ENCODE results near the gene CITED2. TPM values are rescaled to one million over a fixed set of nuclear protein-coding genes. Genes with fewer than 3 reads are reported as not detected.

The CITED2 gene
- total RNA-seq, 3 donors from 2014 or later (not counting 1 experiment from before 2014, with no cell fraction given) = 89.8 to 152 (median 112) TPM

DNA sequence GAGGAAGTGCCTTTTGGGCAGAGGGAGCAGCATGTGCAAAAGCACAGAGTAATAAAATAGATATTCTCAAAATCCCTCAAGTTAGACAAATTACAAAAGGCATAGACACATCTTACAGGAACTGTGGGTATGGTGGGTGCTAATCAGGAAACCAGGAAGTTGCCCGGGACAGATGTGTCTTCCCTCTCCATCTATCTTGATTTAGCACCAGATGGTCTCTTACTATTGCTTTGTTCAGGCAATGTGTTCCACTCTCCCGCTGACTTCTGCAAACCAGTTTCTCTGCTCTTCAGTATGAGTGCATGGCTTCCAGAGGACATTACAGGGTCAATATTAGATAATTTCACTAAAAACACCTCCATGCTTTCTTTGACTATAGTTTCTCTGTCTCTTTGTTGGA is 13.2 kb downstream of the CITED2 start:
- 26% methylated on average over 2 of the region's 2 CpGs for WGBS (ENCODE audit: insufficient coverage)
- peak overlapping the region in 1 of 2 donors; percentile 64 for H3K27ac Mint-ChIP-seq

DNA sequence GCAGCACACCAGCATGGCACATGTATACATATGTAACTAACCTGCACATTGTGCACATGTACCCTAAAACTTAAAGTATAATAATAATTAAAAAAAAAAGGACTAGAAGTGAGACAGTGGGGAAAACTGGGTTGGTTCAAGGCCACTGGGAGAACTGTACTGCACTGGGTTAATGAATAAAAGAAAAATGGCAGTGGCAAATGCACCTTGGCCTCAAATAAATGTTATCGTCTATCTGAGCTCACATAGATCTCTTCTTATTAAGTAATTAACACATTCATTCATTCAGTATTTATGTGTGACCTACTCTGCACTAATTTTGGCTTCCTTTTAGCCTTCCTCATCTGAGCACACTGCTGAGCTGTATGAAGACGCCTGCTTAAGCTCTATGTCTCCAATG is 17.5 kb downstream of the CITED2 start:
- no peaks in the 10 kb centered on the region for H3K9me3 ChIP-seq (ENCODE audit: control insufficient read depth, insufficient read depth, low read length)
- no peaks in the 10 kb centered on the region for H3K4me1 ChIP-seq (ENCODE audit: control insufficient read depth, insufficient read depth, low read length)
- H3K9me3 Mint-ChIP-seq = peaks cover 0 to 2% of the 10 kb centered on the region in 2 donors
- no peak overlapping the region for H3K4me3 ChIP-seq (ENCODE audit: low read length)
- H3K27ac Mint-ChIP-seq = no peak overlapping the region
- no peaks in the 10 kb centered on the region for H3K36me3 ChIP-seq (ENCODE audit: control insufficient read depth, insufficient read depth, low read length)
- H3K27me3 Mint-ChIP-seq (ENCODE audit: low read depth in 2 of 2) = peaks cover 0 to 3% of the 10 kb centered on the region in 2 donors
- TF ChIP-seq, protein P1, sequence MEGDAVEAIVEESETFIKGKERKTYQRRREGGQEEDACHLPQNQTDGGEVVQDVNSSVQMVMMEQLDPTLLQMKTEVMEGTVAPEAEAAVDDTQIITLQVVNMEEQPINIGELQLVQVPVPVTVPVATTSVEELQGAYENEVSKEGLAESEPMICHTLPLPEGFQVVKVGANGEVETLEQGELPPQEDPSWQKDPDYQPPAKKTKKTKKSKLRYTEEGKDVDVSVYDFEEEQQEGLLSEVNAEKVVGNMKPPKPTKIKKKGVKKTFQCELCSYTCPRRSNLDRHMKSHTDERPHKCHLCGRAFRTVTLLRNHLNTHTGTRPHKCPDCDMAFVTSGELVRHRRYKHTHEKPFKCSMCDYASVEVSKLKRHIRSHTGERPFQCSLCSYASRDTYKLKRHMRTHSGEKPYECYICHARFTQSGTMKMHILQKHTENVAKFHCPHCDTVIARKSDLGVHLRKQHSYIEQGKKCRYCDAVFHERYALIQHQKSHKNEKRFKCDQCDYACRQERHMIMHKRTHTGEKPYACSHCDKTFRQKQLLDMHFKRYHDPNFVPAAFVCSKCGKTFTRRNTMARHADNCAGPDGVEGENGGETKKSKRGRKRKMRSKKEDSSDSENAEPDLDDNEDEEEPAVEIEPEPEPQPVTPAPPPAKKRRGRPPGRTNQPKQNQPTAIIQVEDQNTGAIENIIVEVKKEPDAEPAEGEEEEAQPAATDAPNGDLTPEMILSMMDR (IDR thresholded peaks at IDR 0.05) = no peak
- intact Hi-C loops (cut with micrococcal nuclease) = no loop called here
- no peak overlapping the region for H3K4me3 Mint-ChIP-seq
- WGBS (ENCODE audit: insufficient coverage) = 100% methylated on average over 2 of the region's 2 CpGs
- H3K36me3 Mint-ChIP-seq = no peaks in the 10 kb centered on the region
- H3K27ac ChIP-seq (ENCODE audit: low read length) = no peak overlapping the region
- DNase-seq (no peak), ATAC-seq (no peak)
- no peaks in the 10 kb centered on the region for H3K27me3 ChIP-seq (ENCODE audit: control insufficient read depth, insufficient read depth, low read length)
- peaks cover 13% of the 10 kb centered on the region in 2 donors for H3K4me1 Mint-ChIP-seq

More for the DNA sequence above, 13.2 kb downstream of the CITED2 start:
- H3K27me3 Mint-ChIP-seq (ENCODE audit: low read depth in 2 of 2) = no peaks in the 10 kb centered on the region
- peaks cover 33 to 35% of the 10 kb centered on the region in 2 donors for H3K4me1 Mint-ChIP-seq
- TF ChIP-seq, protein P1 (IDR thresholded peaks at IDR 0.05) = no peak
- DNase-seq (no peak), ATAC-seq (no peak)
- Histone ChIP-seq H3K4me1 (ENCODE audit: control insufficient read depth, insufficient read depth, low read length) (peaks cover 3% of the 10 kb centered on the region), H3K36me3 (ENCODE audit: control insufficient read depth, insufficient read depth, low read length) (no peaks in the 10 kb centered on the region), H3K27me3 (ENCODE audit: control insufficient read depth, insufficient read depth, low read length) (no peaks in the 10 kb centered on the region), H3K4me3 (ENCODE audit: low read length) (no peak overlapping the region), H3K9me3 (ENCODE audit: control insufficient read depth, insufficient read depth, low read length) (no peaks in the 10 kb centered on the region), H3K27ac (ENCODE audit: low read length) (no peak overlapping the region)
- H3K36me3 Mint-ChIP-seq = no peaks in the 10 kb centered on the region
- H3K9me3 Mint-ChIP-seq = no peaks in the 10 kb centered on the region
- H3K4me3 Mint-ChIP-seq = no peak overlapping the region
- intact Hi-C loops (cut with micrococcal nuclease) = loop anchor here (5.0 kb wide), 1 partner anchor 374 kb away; the partner anchor contains the start of gene REPS1

GRCh38 chr6:139355777-139356445 is 18.5 kb downstream of the CITED2 start:
- Mint-ChIP-seq H3K9me3 (peaks cover 0 to 2% of the 10 kb centered on the region in 2 donors), H3K4me3 (no peak overlapping the region), H3K36me3 (no peaks in the 10 kb centered on the region), H3K27me3 (ENCODE audit: low read depth in 2 of 2) (peaks cover 0 to 3% of the 10 kb centered on the region in 2 donors), H3K27ac (no peak overlapping the region), H3K4me1 (peaks cover 2 to 3% of the 10 kb centered on the region in 2 donors)
- H3K27ac ChIP-seq (ENCODE audit: low read length) = no peak overlapping the region
- H3K27me3 ChIP-seq (ENCODE audit: control insufficient read depth, insufficient read depth, low read length) = no peaks in the 10 kb centered on the region
- intact Hi-C loops (cut with micrococcal nuclease) = no loop called here
- no peaks in the 10 kb centered on the region for H3K9me3 ChIP-seq (ENCODE audit: control insufficient read depth, insufficient read depth, low read length)
- ATAC-seq (no peak), DNase-seq (no peak)
- H3K36me3 ChIP-seq (ENCODE audit: control insufficient read depth, insufficient read depth, low read length) = no peaks in the 10 kb centered on the region
- H3K4me1 ChIP-seq (ENCODE audit: control insufficient read depth, insufficient read depth, low read length) = no peaks in the 10 kb centered on the region
- WGBS (ENCODE audit: insufficient coverage) = 98% methylated on average over 7 of the region's 7 CpGs
- no peak overlapping the region for H3K4me3 ChIP-seq (ENCODE audit: low read length)
- TF ChIP-seq, protein P1 (IDR thresholded peaks at IDR 0.05) = no peak

- peaks cover 0 to 2% of the 10 kb centered on the region in 2 donors for H3K9me3 Mint-ChIP-seq
- H3K4me1 ChIP-seq (ENCODE audit: control insufficient read depth, insufficient read depth, low read length) = no peaks in the 10 kb centered on the region
- no peaks in the 10 kb centered on the region for H3K4me1 Mint-ChIP-seq
- peaks cover 0 to 3% of the 10 kb centered on the region in 2 donors for H3K27me3 Mint-ChIP-seq (ENCODE audit: low read depth in 2 of 2)
- no peak overlapping the region for H3K4me3 Mint-ChIP-seq
- DNase-seq = no peak
- TF ChIP-seq, protein P1 (IDR thresholded peaks at IDR 0.05) = no peak
- H3K9me3 ChIP-seq (ENCODE audit: control insufficient read depth, insufficient read depth, low read length) = no peaks in the 10 kb centered on the region
- H3K27ac Mint-ChIP-seq = no peak overlapping the region
- WGBS (ENCODE audit: insufficient coverage) = no CpG with 5 or more reads among the region's 2 CpGs
- H3K36me3 Mint-ChIP-seq = no peaks in the 10 kb centered on the region
- H3K27ac ChIP-seq (ENCODE audit: low read length) = no peak overlapping the region
- H3K4me3 ChIP-seq (ENCODE audit: low read length) = no peak overlapping the region
- intact Hi-C loops (cut with micrococcal nuclease) = no loop called here
- no peak for ATAC-seq
- H3K36me3 ChIP-seq (ENCODE audit: control insufficient read depth, insufficient read depth, low read length) = no peaks in the 10 kb centered on the region
- no peaks in the 10 kb centered on the region for H3K27me3 ChIP-seq (ENCODE audit: control insufficient read depth, insufficient read depth, low read length)
Observed at GRCh38 chr6:139355172-139355571, 19.3 kb downstream of the CITED2 start.
